HL-60/S4 (cell line): ENCODE results near the gene CHCHD6.

Experiments used
- in situ Hi-C: fragments of 300-500 bp; cut with MboI; formaldehyde crosslinking; loops from 2 replicates; pipeline ENCODE4 v1.14.3; 2022; ENCODE audit warnings: low sequenced_read_pairs

Gene CHCHD6

GRCh38 chr3:126889276-126890201, 185.5 kb downstream of the CHCHD6 start:
- in situ Hi-C loops, result no loop called here

GRCh38 chr3:126891141-126891540, 187.1 kb downstream of the CHCHD6 start:
- in situ Hi-C loops, result no loop called here

- in situ Hi-C loops, result no loop called here
Observed at GRCh38 chr3:126891791-126892190, 187.8 kb downstream of the CHCHD6 start.

- in situ Hi-C loops, result no loop called here
Observed at GRCh38 chr3:126893651-126894050, 189.6 kb downstream of the CHCHD6 start.

- in situ Hi-C loops, result no loop called here
Observed at GRCh38 chr3:126894475-126894874, 190.4 kb downstream of the CHCHD6 start.

GRCh38 chr3:126895178-126896066, 191.4 kb downstream of the CHCHD6 start:
- in situ Hi-C loops, result no loop called here

GRCh38 chr3:126896067-126896441, 192.0 kb downstream of the CHCHD6 start:
- in situ Hi-C loops, result no loop called here

GRCh38 chr3:126896968-126897367, 192.9 kb downstream of the CHCHD6 start:
- in situ Hi-C loops, result no loop called here

GRCh38 chr3:126897943-126898342, 193.9 kb downstream of the CHCHD6 start:
- in situ Hi-C loops, result no loop called here

GRCh38 chr3:126900859-126901540, 197.0 kb downstream of the CHCHD6 start:
- in situ Hi-C loops, result no loop called here

GRCh38 chr3:126901631-126902030, 197.6 kb downstream of the CHCHD6 start:
- in situ Hi-C loops, result no loop called here

GRCh38 chr3:126903521-126903920, 199.5 kb downstream of the CHCHD6 start:
- in situ Hi-C loops, result no loop called here

- in situ Hi-C loops, result no loop called here
Observed at GRCh38 chr3:126907557-126907956, 203.5 kb downstream of the CHCHD6 start.

GRCh38 chr3:126908752-126909275, 204.8 kb downstream of the CHCHD6 start:
- in situ Hi-C loops, result no loop called here

GRCh38 chr3:126910231-126910630, 206.2 kb downstream of the CHCHD6 start:
- in situ Hi-C loops, result no loop called here

- in situ Hi-C loops, result no loop called here
Observed at GRCh38 chr3:126911162-126912026, 207.4 kb downstream of the CHCHD6 start.

GRCh38 chr3:126912027-126912422, 208.0 kb downstream of the CHCHD6 start:
- in situ Hi-C loops, result no loop called here

- in situ Hi-C loops, result no loop called here
Observed at GRCh38 chr3:126912491-126913195, 208.6 kb downstream of the CHCHD6 start.

GRCh38 chr3:126913524-126913923, 209.5 kb downstream of the CHCHD6 start:
- in situ Hi-C loops, result no loop called here
